ENCODE measurements around the gene ATG14. TPM values are rescaled to one million over a fixed set of nuclear protein-coding genes. Genes with fewer than 3 reads are reported as not detected.
A peak's percentile ranks its signal among the peaks of the same experiment; 100 is the strongest.

Gene ATG14
- total and polyA plus RNA-seq, 4 experiments from 2014 or later: 2.5 to 18.4 (median 13.3) TPM

- H3K4me1 Mint-ChIP-seq: peaks cover 36 to 73% (median 56%) of the 10 kb centered on the region in 4 donors
These were observed 60.5 kb downstream of the ATG14 start for GRCh38 chr14:55351111-55351510.

DNA sequence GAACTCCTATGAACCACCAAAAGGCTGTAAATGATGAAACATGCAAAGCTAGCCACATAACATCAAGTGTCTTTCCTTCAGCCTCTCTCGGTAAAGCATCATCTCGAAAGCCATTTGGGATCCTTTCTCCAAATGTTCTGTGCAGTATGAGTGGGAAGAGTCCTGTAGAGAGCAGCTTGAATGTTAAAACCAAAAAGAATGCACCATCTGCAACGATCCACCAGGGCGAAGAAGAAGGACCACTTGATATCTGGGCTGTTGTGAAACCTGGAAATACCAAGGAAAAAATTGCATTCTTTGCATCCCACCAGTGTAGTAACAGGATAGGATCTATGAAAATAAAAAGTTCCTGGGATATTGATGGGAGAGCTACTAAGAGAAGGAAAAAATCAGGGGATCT, 61.2 kb downstream of the ATG14 start:
- peaks cover 5 to 29% of the 10 kb centered on the region in 2 donors for H3K36me3 Mint-ChIP-seq
- H3K4me3 Mint-ChIP-seq: no peak overlapping the region
- no peaks in the 10 kb centered on the region for H3K9me3 ChIP-seq (ENCODE audit: control insufficient read depth in 1 of 2, low read length in 2 of 2)
- CTCF ChIA-PET (ENCODE audit: partially characterized antibody): interaction anchor here (1.1 to 14.0 kb wide), 7 partner anchors 10 to 137 kb away, joined by 4 to 348 read pairs (median 6); partner anchors contain the start of gene FBXO34
- no peaks in the 10 kb centered on the region for H3K27me3 ChIP-seq (ENCODE audit: insufficient read depth, low read length)
- no peaks in the 10 kb centered on the region for H3K27me3 Mint-ChIP-seq
- H3K4me1 Mint-ChIP-seq: peaks cover 38 to 78% (median 57%) of the 10 kb centered on the region in 4 donors
- no peak overlapping the region for H3K4me3 ChIP-seq (ENCODE audit: low read length in 2 of 2)
- H3K27ac Mint-ChIP-seq: peak overlapping the region; percentile 23 to 82 (median 58)
- H3K9me3 Mint-ChIP-seq: no peaks in the 10 kb centered on the region
- POLR2A ChIA-PET (ENCODE audit: partially characterized antibody): interaction anchor here (1.7 to 3.2 kb wide), 2 partner anchors 12 to 17 kb away, joined by 4 to 17 read pairs; no protein-coding TSS in a partner anchor
- H3K27ac ChIP-seq (ENCODE audit: low read depth, low read length): no peak overlapping the region
- DNase-seq: no peak
- peaks cover 12% of the 10 kb centered on the region for H3K36me3 ChIP-seq (ENCODE audit: insufficient read depth, low read length)
- peaks cover 62% of the 10 kb centered on the region for H3K4me1 ChIP-seq (ENCODE audit: insufficient read depth, low read length)
- intact Hi-C loops (cut with micrococcal nuclease): loop anchor here (5.0 kb wide), 1 partner anchor 33 kb away; no protein-coding TSS in a partner anchor

More at GRCh38 chr14:55351111-55351510, 60.5 kb downstream of the ATG14 start:
- intact Hi-C loops (cut with micrococcal nuclease): loop anchor here (5.0 kb wide), 1 partner anchor 34 kb away; no protein-coding TSS in a partner anchor
- no peak for DNase-seq
- Histone ChIP-seq H3K36me3 (ENCODE audit: insufficient read depth, low read length) (peaks cover 12% of the 10 kb centered on the region), H3K4me3 (ENCODE audit: low read length in 2 of 2) (no peak overlapping the region), H3K27ac (ENCODE audit: low read depth, low read length) (no peak overlapping the region), H3K27me3 (ENCODE audit: insufficient read depth, low read length) (no peaks in the 10 kb centered on the region), H3K9me3 (ENCODE audit: control insufficient read depth in 1 of 2, low read length in 2 of 2) (no peaks in the 10 kb centered on the region), H3K4me1 (ENCODE audit: insufficient read depth, low read length) (peaks cover 62% of the 10 kb centered on the region)
- no peaks in the 10 kb centered on the region for H3K27me3 Mint-ChIP-seq
- H3K9me3 Mint-ChIP-seq: no peaks in the 10 kb centered on the region
- CTCF ChIA-PET (ENCODE audit: partially characterized antibody): interaction anchor here (1.0 to 14.0 kb wide), 6 partner anchors 10 to 105 kb away, joined by 3 to 348 read pairs (median 6); partner anchors contain the start of gene FBXO34
- H3K27ac Mint-ChIP-seq: peak overlapping the region in 6 of 7 donors; percentile 11 to 89 (median 76)
- POLR2A ChIA-PET (ENCODE audit: partially characterized antibody): interaction anchor here (1.7 to 3.2 kb wide), 2 partner anchors 13 to 18 kb away, joined by 4 to 17 read pairs; no protein-coding TSS in a partner anchor
- H3K4me3 Mint-ChIP-seq: no peak overlapping the region
- peaks cover 5 to 31% of the 10 kb centered on the region in 2 donors for H3K36me3 Mint-ChIP-seq

DNA sequence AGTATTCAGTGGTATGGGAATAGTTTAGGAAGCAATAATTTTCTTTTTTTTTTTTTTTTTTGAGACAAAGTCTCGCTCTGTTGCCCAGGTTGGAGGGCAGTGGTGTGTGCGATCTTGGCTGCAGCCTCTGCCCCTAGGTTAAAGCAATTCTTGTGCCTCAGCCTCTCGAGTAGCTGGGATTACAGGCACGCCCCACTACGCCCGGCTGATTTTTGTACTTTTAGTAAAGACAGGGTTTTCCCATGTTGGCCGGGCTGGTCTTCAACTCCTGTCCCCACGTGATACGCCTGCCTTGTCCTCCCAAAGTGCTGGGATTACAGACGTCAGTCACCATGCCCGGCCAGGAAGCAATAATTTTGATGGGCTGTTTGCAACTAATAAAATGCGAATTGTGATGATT, 62.1 kb downstream of the ATG14 start:
- H3K27me3 ChIP-seq (ENCODE audit: insufficient read depth, low read length): no peaks in the 10 kb centered on the region
- POLR2A ChIA-PET (ENCODE audit: partially characterized antibody): interaction anchor here (3.2 kb wide), 1 partner anchor 12 kb away, joined by 17 read pairs; no protein-coding TSS in a partner anchor
- DNase-seq: no peak
- H3K36me3 ChIP-seq (ENCODE audit: insufficient read depth, low read length): peaks cover 12% of the 10 kb centered on the region
- H3K9me3 ChIP-seq (ENCODE audit: control insufficient read depth in 1 of 2, low read length in 2 of 2): no peaks in the 10 kb centered on the region
- H3K27ac Mint-ChIP-seq: peak overlapping the region; percentile 53 to 85 (median 78)
- peaks cover 5 to 26% of the 10 kb centered on the region in 2 donors for H3K36me3 Mint-ChIP-seq
- no peaks in the 10 kb centered on the region for H3K9me3 Mint-ChIP-seq
- CTCF ChIA-PET (ENCODE audit: partially characterized antibody): interaction anchor here (0.6 to 14.0 kb wide), 8 partner anchors 11 to 705 kb away, joined by 3 to 348 read pairs (median 6); partner anchors contain the start of gene FBXO34
- H3K4me3 Mint-ChIP-seq: peak overlapping the region in 3 of 8 donors; percentile 37 to 65 (median 50)
- no peaks in the 10 kb centered on the region for H3K27me3 Mint-ChIP-seq
- peaks cover 55% of the 10 kb centered on the region for H3K4me1 ChIP-seq (ENCODE audit: insufficient read depth, low read length)
- H3K27ac ChIP-seq (ENCODE audit: low read depth, low read length): no peak overlapping the region
- intact Hi-C loops (cut with micrococcal nuclease): no loop called here
- no peak overlapping the region for H3K4me3 ChIP-seq (ENCODE audit: low read length in 2 of 2)
- peaks cover 40 to 78% (median 59%) of the 10 kb centered on the region in 4 donors for H3K4me1 Mint-ChIP-seq

- Histone ChIP-seq H3K36me3 (ENCODE audit: insufficient read depth, low read length) (peaks cover 12% of the 10 kb centered on the region), H3K9me3 (ENCODE audit: control insufficient read depth in 1 of 2, low read length in 2 of 2) (no peaks in the 10 kb centered on the region), H3K27me3 (ENCODE audit: insufficient read depth, low read length) (no peaks in the 10 kb centered on the region), H3K4me1 (ENCODE audit: insufficient read depth, low read length) (peaks cover 49% of the 10 kb centered on the region), H3K27ac (ENCODE audit: low read depth, low read length) (no peak overlapping the region), H3K4me3 (ENCODE audit: low read length in 2 of 2) (no peak overlapping the region)
- Mint-ChIP-seq H3K9me3 (no peaks in the 10 kb centered on the region), H3K27ac (peak overlapping the region; percentile 53 to 85 (median 78)), H3K27me3 (no peaks in the 10 kb centered on the region), H3K36me3 (peaks cover 5 to 27% of the 10 kb centered on the region in 2 donors), H3K4me1 (peaks cover 36 to 78% (median 58%) of the 10 kb centered on the region in 4 donors), H3K4me3 (peak overlapping the region in 7 of 8 donors; percentile 23 to 70 (median 51))
- POLR2A ChIA-PET (ENCODE audit: partially characterized antibody): interaction anchor here (0.6 to 3.2 kb wide), 4 partner anchors 11 to 72 kb away, joined by 3 to 17 read pairs (median 6); no protein-coding TSS in a partner anchor
- CTCF ChIA-PET (ENCODE audit: partially characterized antibody): interaction anchor here (0.7 to 14.0 kb wide), 6 partner anchors 11 to 80 kb away, joined by 3 to 348 read pairs (median 10); partner anchors contain the start of gene FBXO34
- intact Hi-C loops (cut with micrococcal nuclease): loop anchor here (1.0 kb wide), 1 partner anchor 10 kb away; no protein-coding TSS in a partner anchor
- peak in 1 of 5 donors; percentile 11 for DNase-seq
These were observed 62.7 kb downstream of the ATG14 start for GRCh38 chr14:55348766-55349453.

- ChIA-PET CTCF (ENCODE audit: partially characterized antibody) (interaction anchor here (0.9 to 14.0 kb wide), 5 partner anchors 10 to 79 kb away, joined by 4 to 348 read pairs (median 5); partner anchors contain the start of gene FBXO34), POLR2A (ENCODE audit: partially characterized antibody) (interaction anchor here (0.6 to 2.1 kb wide), 5 partner anchors 10 to 75 kb away, joined by 3 to 9 read pairs (median 5); no protein-coding TSS in a partner anchor)
- Mint-ChIP-seq H3K27ac (peak overlapping the region in 4 of 7 donors; percentile 7 to 80 (median 48)), H3K36me3 (peaks cover 5 to 23% of the 10 kb centered on the region in 2 donors), H3K9me3 (no peaks in the 10 kb centered on the region), H3K4me1 (peaks cover 33 to 80% (median 53%) of the 10 kb centered on the region in 4 donors), H3K4me3 (peak overlapping the region in 2 of 8 donors; percentile 11 to 68), H3K27me3 (no peaks in the 10 kb centered on the region)
- Histone ChIP-seq H3K27me3 (ENCODE audit: insufficient read depth, low read length) (no peaks in the 10 kb centered on the region), H3K36me3 (ENCODE audit: insufficient read depth, low read length) (peaks cover 12% of the 10 kb centered on the region), H3K27ac (ENCODE audit: low read depth, low read length) (no peak overlapping the region), H3K9me3 (ENCODE audit: control insufficient read depth in 1 of 2, low read length in 2 of 2) (no peaks in the 10 kb centered on the region), H3K4me1 (ENCODE audit: insufficient read depth, low read length) (peaks cover 37% of the 10 kb centered on the region), H3K4me3 (ENCODE audit: low read length in 2 of 2) (no peak overlapping the region)
- intact Hi-C loops (cut with micrococcal nuclease): loop anchor here (1.0 kb wide), 1 partner anchor 8 kb away; no protein-coding TSS in a partner anchor
- no peak for DNase-seq
These were observed 63.9 kb downstream of the ATG14 start for GRCh38 chr14:55347748-55348147.

DNA sequence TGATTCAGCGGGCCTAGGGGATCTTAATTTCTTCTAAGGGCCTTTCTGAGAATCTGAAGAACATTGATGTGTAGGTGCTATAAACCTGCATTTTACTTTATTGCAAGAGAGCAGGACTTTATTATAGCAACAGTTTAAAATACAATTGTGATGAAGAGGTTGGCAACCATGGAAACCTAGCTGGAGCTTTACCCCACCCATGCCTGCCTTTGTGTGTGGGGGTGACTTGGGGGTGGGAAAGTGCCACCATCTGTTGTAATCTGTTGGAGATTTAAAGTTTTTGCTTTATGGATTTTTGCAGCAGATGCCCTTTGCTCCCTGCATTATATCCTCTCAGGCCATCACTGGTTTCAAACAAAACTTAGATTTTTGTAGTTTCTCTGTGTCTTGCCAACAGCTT, 64.6 kb downstream of the ATG14 start:
- Mint-ChIP-seq H3K4me1 (peaks cover 37 to 78% (median 54%) of the 10 kb centered on the region in 4 donors), H3K27me3 (no peaks in the 10 kb centered on the region), H3K27ac (peak overlapping the region in 4 of 7 donors; percentile 47 to 65 (median 51)), H3K36me3 (peaks cover 5 to 20% of the 10 kb centered on the region in 2 donors), H3K4me3 (no peak overlapping the region), H3K9me3 (no peaks in the 10 kb centered on the region)
- Histone ChIP-seq H3K9me3 (ENCODE audit: control insufficient read depth in 1 of 2, low read length in 2 of 2) (no peaks in the 10 kb centered on the region), H3K4me3 (ENCODE audit: low read length in 2 of 2) (no peak overlapping the region), H3K27ac (ENCODE audit: low read depth, low read length) (no peak overlapping the region), H3K4me1 (ENCODE audit: insufficient read depth, low read length) (peaks cover 36% of the 10 kb centered on the region), H3K36me3 (ENCODE audit: insufficient read depth, low read length) (peaks cover 12% of the 10 kb centered on the region), H3K27me3 (ENCODE audit: insufficient read depth, low read length) (no peaks in the 10 kb centered on the region)
- CTCF ChIA-PET (ENCODE audit: partially characterized antibody): interaction anchor here (1.3 to 14.0 kb wide), 4 partner anchors 8 to 79 kb away, joined by 8 to 348 read pairs (median 16); partner anchors contain the start of gene FBXO34
- no peak for DNase-seq
- intact Hi-C loops (cut with micrococcal nuclease): no loop called here
- POLR2A ChIA-PET (ENCODE audit: partially characterized antibody): interaction anchor here (1.3 to 2.1 kb wide), 3 partner anchors 9 to 75 kb away, joined by 4 to 9 read pairs (median 9); no protein-coding TSS in a partner anchor
